ENCODE data around the gene CNTNAP5.

Gene CNTNAP5

DNA sequence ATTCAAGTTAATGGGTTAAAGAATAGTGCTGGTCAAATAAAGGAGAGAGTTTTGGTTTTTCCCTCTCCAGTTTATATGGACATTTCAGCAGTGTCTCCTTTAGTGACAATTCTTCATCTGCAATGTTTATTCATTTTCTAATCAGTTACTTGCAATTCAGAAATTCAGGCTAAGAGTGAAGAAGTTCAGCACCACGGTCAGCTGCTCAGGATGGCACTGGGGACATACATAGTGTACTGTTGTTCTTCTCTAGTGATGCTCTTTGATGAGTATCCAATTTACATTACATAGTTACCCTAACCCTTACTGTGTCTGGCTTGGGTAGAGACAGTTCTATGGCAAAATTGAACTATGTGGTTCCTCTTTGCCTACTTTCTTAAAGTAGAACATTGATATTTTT lies 412.7 kb downstream of the CNTNAP5 start:
- no peak for DNase-seq (ENCODE audit: low spot score)

DNA sequence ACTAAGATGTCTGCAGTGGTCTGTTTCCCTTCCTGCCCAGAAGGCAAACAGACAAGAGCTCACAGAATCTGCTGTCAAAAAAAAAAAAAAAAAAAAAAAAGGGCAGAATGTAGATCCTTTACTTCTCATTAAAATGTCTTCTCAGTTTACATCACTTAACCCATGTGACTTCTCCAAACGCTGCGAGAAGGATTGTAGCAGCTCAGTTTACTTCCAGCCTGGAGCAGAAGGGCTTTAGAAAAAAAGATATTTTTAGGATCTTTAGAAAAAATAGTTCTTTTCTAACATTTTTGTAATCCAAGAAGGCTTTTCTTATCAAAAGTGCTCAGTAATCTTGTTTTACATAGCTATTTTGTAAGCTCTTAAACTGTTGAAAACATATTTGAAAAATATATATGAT lies 425.4 kb downstream of the CNTNAP5 start:
- no peak for DNase-seq (ENCODE audit: low spot score)

GRCh38 chr2:124476291-124476690 lies 451.2 kb downstream of the CNTNAP5 start:
- peak; percentile 2 for DNase-seq (ENCODE audit: low spot score)

DNA sequence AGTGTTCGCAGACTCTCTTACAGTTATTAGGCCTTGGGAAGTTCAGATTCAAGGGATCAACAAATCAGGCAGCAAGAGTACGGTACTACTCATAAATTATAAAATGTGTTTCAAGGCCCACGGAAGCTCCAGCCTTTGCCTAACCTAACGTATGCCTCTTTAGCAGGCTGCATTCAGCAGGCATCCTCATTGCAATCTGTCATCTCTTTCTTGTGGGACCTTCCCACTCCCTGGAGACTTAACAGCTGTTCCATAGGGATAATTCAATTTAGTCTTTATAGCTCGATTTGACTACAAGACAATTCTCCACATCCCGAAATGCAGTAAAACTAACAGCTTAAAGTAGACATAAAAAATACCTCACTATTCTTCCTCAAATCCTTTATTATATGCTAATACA lies 453.7 kb downstream of the CNTNAP5 start:
- no peak for DNase-seq (ENCODE audit: low spot score)

- no peak for DNase-seq (ENCODE audit: low spot score)
Measured at GRCh38 chr2:124480958-124481357, 455.9 kb downstream of the CNTNAP5 start.

GRCh38 chr2:124482044-124482443 lies 457.0 kb downstream of the CNTNAP5 start:
- no peak for DNase-seq (ENCODE audit: low spot score)

GRCh38 chr2:124482551-124482950 lies 457.5 kb downstream of the CNTNAP5 start:
- DNase-seq (ENCODE audit: low spot score): no peak

DNA sequence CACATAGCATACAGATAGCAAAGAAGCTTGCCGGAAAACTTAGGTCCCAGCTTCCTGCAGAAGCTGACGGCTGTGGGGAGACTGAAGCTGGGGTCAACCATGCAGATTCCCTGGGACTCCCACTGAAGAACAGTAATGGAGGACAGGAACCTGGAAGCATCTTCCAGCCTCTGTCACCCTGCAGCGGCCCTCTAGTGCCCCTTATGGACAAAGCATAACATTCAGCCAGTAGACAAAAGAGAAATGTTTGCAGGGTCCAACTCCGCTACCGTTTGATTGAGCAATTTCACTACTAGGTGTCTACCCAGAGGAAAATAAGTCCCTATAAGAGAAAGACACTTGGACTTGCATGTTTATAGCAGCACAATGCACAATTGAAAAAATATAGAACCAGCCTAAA lies 460.6 kb downstream of the CNTNAP5 start:
- no peak for DNase-seq (ENCODE audit: low spot score)

DNA sequence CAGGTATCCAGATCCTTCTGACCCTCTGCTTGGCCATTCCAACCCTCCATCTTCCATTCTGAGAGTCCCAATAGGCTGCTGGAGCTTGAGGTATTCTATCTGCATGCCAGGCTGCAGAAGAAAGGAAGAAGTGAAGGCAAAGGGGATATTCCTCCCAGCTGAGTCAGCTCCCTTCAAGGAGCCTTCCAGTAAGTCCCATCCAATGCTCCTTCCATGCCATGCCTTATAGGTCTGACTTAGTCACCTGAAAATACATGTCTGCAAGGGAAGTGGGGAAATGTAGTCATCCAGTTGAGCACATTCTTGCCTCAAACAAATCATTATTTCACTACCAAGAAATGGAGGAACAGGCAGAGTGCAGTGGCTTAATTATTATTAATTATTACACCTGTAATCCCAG lies 464.6 kb downstream of the CNTNAP5 start:
- DNase-seq (ENCODE audit: low spot score): no peak

GRCh38 chr2:124501575-124502152 lies 476.6 kb downstream of the CNTNAP5 start:
- no peak for DNase-seq (ENCODE audit: low spot score)

DNA sequence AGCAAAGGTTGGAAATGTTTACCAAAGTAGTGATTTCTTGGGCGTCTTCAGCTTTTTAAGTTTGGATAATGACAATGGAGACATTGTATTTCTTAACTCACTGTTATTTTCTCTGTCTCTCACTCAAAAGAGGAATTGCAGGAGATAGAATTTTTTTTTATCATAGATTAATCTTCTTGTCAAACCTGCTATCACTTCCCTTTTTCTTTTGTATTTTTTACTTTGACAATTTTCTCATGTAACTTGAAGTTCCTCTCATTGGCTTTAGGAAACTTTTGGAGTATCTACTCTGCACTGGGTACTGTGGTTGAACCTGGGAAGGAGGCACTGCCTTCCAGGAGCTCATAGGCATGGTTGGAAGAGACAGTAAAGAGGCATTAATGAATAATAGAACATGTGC lies 489.1 kb downstream of the CNTNAP5 start:
- DNase-seq (ENCODE audit: low spot score): no peak

GRCh38 chr2:124520953-124521352 lies 495.9 kb downstream of the CNTNAP5 start:
- no peak for DNase-seq (ENCODE audit: low spot score)

DNA sequence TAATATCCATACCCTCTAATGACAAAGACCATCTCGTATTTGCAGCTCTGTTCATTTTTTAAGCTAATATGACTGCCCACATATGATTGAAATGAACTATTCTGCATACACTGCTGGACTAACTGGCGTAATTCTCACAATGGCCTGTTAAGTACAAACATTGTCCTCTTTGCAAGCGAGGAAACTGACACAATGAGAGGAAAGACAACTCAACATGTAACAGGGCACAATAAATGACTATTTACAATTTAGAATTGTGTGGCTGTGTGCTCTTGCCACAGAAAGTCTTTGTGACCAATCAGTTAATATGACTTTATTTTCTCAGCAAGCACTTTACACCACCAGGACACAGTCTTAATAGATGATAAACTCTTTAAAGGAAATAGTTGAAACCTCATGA lies 498.0 kb downstream of the CNTNAP5 start:
- no peak for DNase-seq (ENCODE audit: low spot score)

GRCh38 chr2:124524155-124524915 lies 499.2 kb downstream of the CNTNAP5 start:
- DNase-seq (ENCODE audit: low spot score): no peak

- no peak for DNase-seq (ENCODE audit: low spot score)
Measured at GRCh38 chr2:124526221-124526620, 501.1 kb downstream of the CNTNAP5 start.

GRCh38 chr2:124530203-124530602 lies 505.1 kb downstream of the CNTNAP5 start:
- DNase-seq (ENCODE audit: low spot score): no peak

- DNase-seq (ENCODE audit: low spot score): no peak
Measured at GRCh38 chr2:124533226-124533954, 508.3 kb downstream of the CNTNAP5 start.

DNA sequence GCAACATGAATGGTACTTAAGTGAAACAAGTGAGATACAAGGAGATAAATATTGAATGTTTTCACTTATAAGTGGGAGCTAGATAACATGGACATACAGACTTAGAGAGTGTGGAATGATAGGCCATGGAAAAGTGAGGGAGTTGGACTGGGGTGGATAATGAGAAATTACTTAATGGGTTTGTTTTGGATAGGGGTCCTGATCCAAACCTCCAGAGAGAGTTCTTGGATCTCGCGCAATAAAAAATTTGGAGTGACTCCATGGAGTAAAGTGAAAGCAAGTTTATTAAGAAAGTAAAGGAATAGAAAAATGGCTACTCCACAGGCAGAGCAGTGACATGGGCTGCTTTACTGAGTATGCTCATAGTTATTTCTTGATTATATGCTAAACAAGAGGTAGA lies 508.9 kb downstream of the CNTNAP5 start:
- no peak for DNase-seq (ENCODE audit: low spot score)

- no peak for DNase-seq (ENCODE audit: low spot score)
Measured at GRCh38 chr2:124535816-124536215, 510.7 kb downstream of the CNTNAP5 start.

GRCh38 chr2:124536591-124536990 lies 511.5 kb downstream of the CNTNAP5 start:
- no peak for DNase-seq (ENCODE audit: low spot score)

- DNase-seq (ENCODE audit: low spot score): no peak
Measured at GRCh38 chr2:124538549-124538948, 513.5 kb downstream of the CNTNAP5 start.

DNA sequence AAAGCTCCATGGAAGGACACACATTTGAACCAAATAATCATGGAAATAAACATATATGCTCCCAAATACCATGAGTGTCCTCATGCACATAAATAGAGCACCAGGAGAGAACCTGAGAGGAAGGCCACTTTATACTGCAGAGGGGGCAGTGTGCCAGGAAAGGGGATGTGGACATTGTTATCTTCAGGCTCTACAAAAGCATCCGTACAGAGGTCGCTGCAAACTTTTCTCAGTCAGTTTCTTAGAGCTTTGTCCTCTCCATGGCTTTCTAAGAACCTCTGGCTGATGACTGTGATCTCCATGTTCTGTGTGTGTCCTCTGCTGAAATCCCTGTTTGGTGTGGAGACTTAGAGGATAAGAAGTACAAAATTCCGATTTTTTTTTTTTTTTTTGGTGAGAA lies 515.7 kb downstream of the CNTNAP5 start:
- no peak for DNase-seq (ENCODE audit: low spot score)

DNA sequence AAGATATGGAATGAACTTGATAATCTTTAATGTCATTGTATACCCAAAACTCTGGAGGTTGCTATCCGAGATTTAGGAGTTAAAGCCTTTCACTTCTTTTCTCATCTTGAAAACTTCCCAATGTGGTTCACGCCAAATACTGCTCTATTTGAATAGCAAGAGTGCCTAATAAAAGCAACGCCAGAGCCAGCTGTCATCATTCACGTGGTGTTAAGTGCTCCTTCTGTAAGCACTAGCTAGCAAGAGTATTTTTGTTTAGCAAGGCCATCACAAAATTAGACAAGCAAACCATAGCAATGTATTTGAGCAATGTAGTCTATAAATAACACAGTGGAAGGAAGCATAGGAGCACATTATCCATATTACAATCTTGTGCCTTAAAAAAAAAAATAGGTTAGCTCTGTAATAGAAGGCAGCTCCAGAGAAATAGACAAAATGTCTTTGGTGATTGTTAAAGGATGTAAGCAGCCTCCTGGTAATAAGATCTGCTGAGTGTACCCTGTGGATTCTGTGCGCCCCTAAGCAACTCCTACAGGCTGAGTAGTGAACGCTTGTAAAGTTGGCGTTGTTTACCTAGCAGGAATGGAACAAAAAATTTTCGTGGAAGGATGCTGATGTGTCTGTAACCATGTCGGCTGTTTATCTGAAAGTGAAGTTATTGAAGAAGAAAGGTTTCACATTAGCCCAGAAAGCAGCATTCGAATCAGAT lies 518.0 kb downstream of the CNTNAP5 start:
- DNase-seq (ENCODE audit: low spot score): no peak
